Kidney (tissue), 14 donors: ENCODE results near the gene PAXIP1. TPM values are rescaled to one million over a fixed set of nuclear protein-coding genes. Genes with fewer than 3 reads are reported as not detected.
"Not testable (repeated sequence)": the region's sequence is repeated elsewhere in the genome, so short reads cannot be mapped to it uniquely, and the experiment has no call there.

Experiments used
- DNase-seq, 5 donors: peaks; one replicate each; pipeline ENCODE4 v3.0.0-alpha.2; 2013 to 2020
- FAIRE-seq: peaks from 2 replicates; lab custom pipeline; 2012; peaks lifted over from hg19 to GRCh38; lab: Jason Lieb, UNC
- H3K27ac ChIP-seq, 2 donors: one replicate each; pipeline ENCODE4 v1.7.0; 2013; ENCODE audit warnings: low read depth in 2 of 2, low read length in 2 of 2, inconsistent platforms in 1 of 2
- H3K27me3 ChIP-seq: one replicate; pipeline ENCODE4 v1.7.1; 2013; ENCODE audit warnings: low read length, inconsistent platforms; ENCODE audit not compliant: control insufficient read depth, insufficient read depth
- H3K36me3 ChIP-seq, 3 donors: one replicate each; pipeline versions ENCODE4 v1.7.0 to v1.7.1; 2013; ENCODE audit warnings: low read length in 3 of 3, control low read depth in 1 of 3, inconsistent platforms in 1 of 3; ENCODE audit not compliant: insufficient read depth in 3 of 3, control insufficient read depth in 2 of 3
- H3K4me1 ChIP-seq, 3 donors: one replicate each; pipeline versions ENCODE4 v1.7.0 to v1.7.1; 2013; ENCODE audit warnings: low read length in 3 of 3, inconsistent platforms in 1 of 3, low read depth in 1 of 3; ENCODE audit not compliant: control insufficient read depth in 2 of 3, insufficient read depth in 2 of 3
- H3K4me3 ChIP-seq, 3 donors: one replicate each; pipeline versions ENCODE4 v1.7.0 to v1.8.1; 2013; ENCODE audit warnings: low read length in 3 of 3, control low read depth in 1 of 3, inconsistent platforms in 1 of 3
- H3K9ac ChIP-seq, 3 donors: one replicate each; pipeline versions ENCODE4 v1.7.0 to v1.7.1; 2013; ENCODE audit warnings: low read length in 3 of 3, control low read depth in 1 of 3, inconsistent platforms in 1 of 3
- H3K9me3 ChIP-seq, 3 donors: one replicate each; pipeline versions ENCODE4 v1.7.0 to v1.7.1; 2013; ENCODE audit warnings: low read length in 3 of 3, control low read depth in 1 of 3, inconsistent platforms in 1 of 3; ENCODE audit not compliant: control insufficient read depth in 2 of 3, insufficient read depth in 1 of 3
- intact Hi-C: fragments of 100-400 bp; cut with DNase I; formaldehyde crosslinking; loops from one replicate; pipeline ENCODE4 v1.11.1; 2022
- polyA plus RNA-seq: library from polyadenylated mRNA; stranded (reverse); fragments of 350-450 nt; fragmentation: Illumina TruSeq; extraction: RNeasy Lipid Tissue Mini Kit (QIAGEN cat#74804); gene quantifications from one replicate; pipeline ENCODE4 v1.2.3, GENCODE V29; 2014; ENCODE audit warnings: low read depth, low replicate concordance; ENCODE audit not compliant: insufficient read depth
- total RNA-seq: library from RNA; stranded (reverse); fragmentation: NEBNext Ultra II Directional; extraction: Animal tissue kit (Norgen Biotek cat#: 25700); gene quantifications from one replicate; pipeline ENCODE4 v1.2.1, GENCODE V29; 2021
- TF ChIP-seq, protein P1 (sequence below): IDR thresholded peaks from 3 replicates; pipeline ENCODE4 v1.5.1; 2012; ENCODE audit warnings: mild to moderate bottlenecking, moderate library complexity, borderline replicate concordance; ENCODE audit not compliant: insufficient read depth; ENCODE audit errors: extremely low read depth
- donor health status: control.
- donor health status: control.
- donor health status: control.
- donor health status: control.
- donor health status: control.
- donor health status: DM: yes; HTN: yes; CAD: no.
- donor health status: Normal renal cell carcinoma (clear cell type).

Gene PAXIP1
- total and polyA plus RNA-seq, 2 donors from 2014 or later = 3.9 to 10.7 TPM

DNA sequence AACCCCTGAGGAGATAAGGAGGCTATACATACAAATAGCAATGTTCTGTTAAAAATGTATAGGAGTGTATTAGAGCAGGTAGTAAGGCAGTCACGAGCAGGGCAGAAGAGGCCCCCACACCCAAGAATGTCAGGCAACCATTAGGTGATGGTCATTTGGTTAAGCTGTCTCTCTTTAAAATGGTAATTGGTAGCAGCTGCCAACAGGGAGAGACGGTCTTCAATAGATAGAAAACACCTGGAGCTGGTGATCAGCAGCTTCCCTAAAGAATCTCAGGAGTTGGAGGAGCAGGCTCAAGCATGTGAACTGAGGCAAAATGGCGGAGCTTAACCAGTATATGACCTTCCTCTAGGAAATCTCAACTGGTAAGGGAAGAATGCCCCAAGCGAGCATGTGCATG lies 40.8 kb upstream of the PAXIP1 start:
- TF ChIP-seq, protein P1, sequence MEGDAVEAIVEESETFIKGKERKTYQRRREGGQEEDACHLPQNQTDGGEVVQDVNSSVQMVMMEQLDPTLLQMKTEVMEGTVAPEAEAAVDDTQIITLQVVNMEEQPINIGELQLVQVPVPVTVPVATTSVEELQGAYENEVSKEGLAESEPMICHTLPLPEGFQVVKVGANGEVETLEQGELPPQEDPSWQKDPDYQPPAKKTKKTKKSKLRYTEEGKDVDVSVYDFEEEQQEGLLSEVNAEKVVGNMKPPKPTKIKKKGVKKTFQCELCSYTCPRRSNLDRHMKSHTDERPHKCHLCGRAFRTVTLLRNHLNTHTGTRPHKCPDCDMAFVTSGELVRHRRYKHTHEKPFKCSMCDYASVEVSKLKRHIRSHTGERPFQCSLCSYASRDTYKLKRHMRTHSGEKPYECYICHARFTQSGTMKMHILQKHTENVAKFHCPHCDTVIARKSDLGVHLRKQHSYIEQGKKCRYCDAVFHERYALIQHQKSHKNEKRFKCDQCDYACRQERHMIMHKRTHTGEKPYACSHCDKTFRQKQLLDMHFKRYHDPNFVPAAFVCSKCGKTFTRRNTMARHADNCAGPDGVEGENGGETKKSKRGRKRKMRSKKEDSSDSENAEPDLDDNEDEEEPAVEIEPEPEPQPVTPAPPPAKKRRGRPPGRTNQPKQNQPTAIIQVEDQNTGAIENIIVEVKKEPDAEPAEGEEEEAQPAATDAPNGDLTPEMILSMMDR = no peak
- Histone ChIP-seq H3K4me1 (no peaks in the 10 kb centered on the region), H3K9ac (no peak overlapping the region), H3K27ac (no peak overlapping the region), H3K4me3 (no peak overlapping the region), H3K27me3 (no peaks in the 10 kb centered on the region), H3K9me3 (no peaks in the 10 kb centered on the region), H3K36me3 (no peaks in the 10 kb centered on the region)
- DNase-seq (no peak), FAIRE-seq (no peak)
- intact Hi-C loops = no loop called here

DNA sequence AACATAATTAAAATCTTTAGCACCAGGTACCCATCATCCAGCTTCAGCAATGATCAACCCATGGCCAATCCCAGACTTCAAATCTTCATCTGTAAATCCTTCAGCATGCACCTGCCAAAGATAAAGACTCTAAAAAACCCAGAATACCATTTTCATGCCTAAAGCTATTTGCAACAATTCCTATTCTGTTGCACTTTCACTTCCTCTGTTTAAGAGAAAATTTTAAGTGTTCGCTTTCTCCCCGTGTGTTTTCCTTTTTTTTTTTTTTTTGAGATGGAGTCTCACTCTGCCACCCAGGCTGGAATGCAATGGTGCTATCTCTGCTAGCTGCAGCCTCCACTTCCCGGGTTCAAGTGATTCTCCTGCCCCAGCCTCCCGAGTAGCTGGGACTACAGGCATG lies 35.4 kb upstream of the PAXIP1 start:
- Histone ChIP-seq H3K4me1 (no peaks in the 10 kb centered on the region), H3K9me3 (no peaks in the 10 kb centered on the region), H3K9ac (no peak overlapping the region), H3K27ac (no peak overlapping the region), H3K4me3 (no peak overlapping the region), H3K36me3 (no peaks in the 10 kb centered on the region), H3K27me3 (no peaks in the 10 kb centered on the region)
- TF ChIP-seq, protein P1 = no peak
- intact Hi-C loops = no loop called here
- no peak for FAIRE-seq
- DNase-seq = no peak

DNA sequence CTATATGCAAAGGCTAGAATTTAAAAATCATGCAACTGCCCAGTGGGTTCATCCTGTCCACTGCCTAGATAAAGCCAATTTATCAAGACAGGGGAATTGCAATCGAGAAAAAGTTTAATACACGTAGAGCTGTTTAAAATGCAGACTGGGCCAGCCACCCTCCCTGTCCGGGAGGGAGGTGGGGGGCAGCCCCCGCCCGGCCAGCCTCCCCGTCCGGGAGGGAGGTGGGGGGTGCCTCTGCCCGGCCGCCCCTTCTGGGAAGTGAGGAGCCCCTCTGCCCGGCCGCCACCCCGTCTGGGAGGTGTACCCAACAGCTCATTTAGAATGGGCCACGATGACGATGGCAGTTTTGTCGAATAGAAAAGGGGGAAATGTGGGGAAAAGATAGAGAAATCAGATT lies 31.6 kb upstream of the PAXIP1 start:
- intact Hi-C loops, FAIRE-seq, H3K9me3 ChIP-seq, H3K27ac ChIP-seq, DNase-seq, H3K36me3 ChIP-seq, H3K4me3 ChIP-seq, H3K9ac ChIP-seq, H3K4me1 ChIP-seq, H3K27me3 ChIP-seq: not testable (repeated sequence)

DNA sequence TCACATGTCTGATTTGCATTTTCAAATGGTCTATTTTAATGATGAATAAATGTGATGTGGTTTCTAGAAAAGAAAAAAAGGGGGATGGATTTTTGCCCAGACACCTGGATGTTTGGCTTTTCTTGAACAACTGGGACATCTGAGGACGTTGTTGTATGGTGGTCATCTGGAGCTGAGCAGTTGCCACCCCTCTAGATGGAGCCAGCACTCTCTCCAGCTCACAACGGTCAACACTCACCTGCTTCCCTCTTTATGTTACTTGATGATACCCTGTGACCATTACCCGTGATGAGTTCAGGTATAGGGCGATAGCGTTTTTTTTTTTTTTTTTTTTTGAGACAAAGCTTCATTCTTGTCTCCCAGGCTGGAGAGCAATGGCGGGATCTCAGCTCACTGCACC lies 30.1 kb upstream of the PAXIP1 start:
- TF ChIP-seq, protein P1 = no peak
- no peak for FAIRE-seq

More for the DNA sequence above, 30.1 kb upstream of the PAXIP1 start:
- H3K36me3 ChIP-seq = no peaks in the 10 kb centered on the region
- H3K27me3 ChIP-seq = no peaks in the 10 kb centered on the region
- H3K9ac ChIP-seq = no peak overlapping the region
- no peaks in the 10 kb centered on the region for H3K4me1 ChIP-seq
- no peak for DNase-seq
- peaks cover 0 to 2% (median 0%) of the 10 kb centered on the region in 3 donors for H3K9me3 ChIP-seq
- no peak overlapping the region for H3K27ac ChIP-seq
- intact Hi-C loops = no loop called here
- H3K4me3 ChIP-seq = no peak overlapping the region
